H1 (cell line): Measurements from ENCODE around the gene ZNF555. TPM values are rescaled to one million over a fixed set of nuclear protein-coding genes. Genes with fewer than 3 reads are reported as not detected.

ENCODE experiments used
- BCL11A ChIP-seq, 2 experiments: IDR thresholded peaks; one replicate each; pipeline ENCODE4 v1.6.1; 2011; ENCODE audit warnings: low read depth in 2 of 2, low read length in 2 of 2, mild to moderate bottlenecking in 2 of 2
- CBX8 ChIP-seq: fragments of 300-800, 300-1000 bp; sonication (generic); IDR thresholded peaks from 2 replicates; pipeline ENCODE4 v1.7.1; 2016; ENCODE audit warnings: low read depth, low read length, borderline replicate concordance
- CEBPB ChIP-seq: IDR thresholded peaks from 2 replicates; pipeline ENCODE4 v1.6.1; 2012; ENCODE audit warnings: low read depth, low read length
- CHD1 ChIP-seq: IDR thresholded peaks from 2 replicates; pipeline ENCODE4 v1.6.1; 2012; ENCODE audit warnings: low read depth, low read length, improper control_type of control experiment
- CHD2 ChIP-seq: IDR thresholded peaks from 2 replicates; pipeline ENCODE4 v1.6.1; 2012; ENCODE audit warnings: low read length, improper control_type of control experiment
- CREB1 ChIP-seq: IDR thresholded peaks from 2 replicates; pipeline ENCODE4 v1.6.1; 2012; ENCODE audit warnings: inconsistent platforms
- EZH2 ChIP-seq: fragments of 200-600 bp; sonication (generic); IDR thresholded peaks from 2 replicates; pipeline ENCODE4 v1.7.1; 2012; ENCODE audit warnings: low read depth, mild to moderate bottlenecking, moderate library complexity, low read length, inconsistent platforms; ENCODE audit not compliant: severe bottlenecking
- NRF1 ChIP-seq: IDR thresholded peaks from 2 replicates; pipeline ENCODE4 v1.6.1; 2011; ENCODE audit warnings: mild to moderate bottlenecking, low read depth, low read length, improper control_type of control experiment
- POU5F1 ChIP-seq: IDR thresholded peaks from 2 replicates; pipeline ENCODE4 v1.6.1; 2011; ENCODE audit warnings: low read depth, mild to moderate bottlenecking, low read length, moderate library complexity
- RBBP5 ChIP-seq: IDR thresholded peaks from 2 replicates; pipeline ENCODE4 v1.7.1; 2012; ENCODE audit warnings: low read depth, mild to moderate bottlenecking, inconsistent platforms, low read length, moderate library complexity, borderline replicate concordance
- RFX5 ChIP-seq: IDR thresholded peaks from 2 replicates; pipeline ENCODE4 v1.6.1; 2011; ENCODE audit warnings: low read depth, low read length, improper control_type of control experiment, borderline replicate concordance
- SIRT6 ChIP-seq: IDR thresholded peaks from one replicate; pipeline ENCODE4 v1.7.1; 2012; ENCODE audit warnings: low read length, inconsistent platforms
- SIX5 ChIP-seq: IDR thresholded peaks from 2 replicates; pipeline ENCODE4 v1.6.1; 2011; ENCODE audit warnings: mild to moderate bottlenecking, low read depth, low read length
- SP1 ChIP-seq: IDR thresholded peaks from 2 replicates; pipeline ENCODE4 v1.6.1; 2011; ENCODE audit warnings: low read depth, low read length
- SP4 ChIP-seq: IDR thresholded peaks from 2 replicates; pipeline ENCODE4 v1.6.1; 2012; ENCODE audit warnings: low read length, inconsistent platforms
- polyA plus RNA-seq, 7 experiments: library from polyadenylated mRNA; depleted of rRNA in 3 of 7; stranded (reverse) in 5 of 7; unstranded in 2 of 7; fragments of >200 nt in 5 of 7; fragments of 200-250 nt in 2 of 7; gene quantifications; 1 replicate in 5 of 7; 2 replicates in 1 of 7; 4 replicates in 1 of 7; pipeline versions ENCODE4 v1.2.1 to v1.2.3, GENCODE V29; 2011 to 2013; ENCODE audit warnings: missing spikeins in 2 of 7, mixed read lengths in 2 of 7
- total RNA-seq: library from RNA; stranded (reverse); fragmentation: NEBNext Ultra II Directional; extraction: Animal tissue kit (Norgen Biotek cat#: 25700); gene quantifications from 2 replicates; pipeline ENCODE4 v1.2.1, GENCODE V29; 2021

Gene ZNF555
- total and polyA plus RNA-seq, 2 of the 8 experiments (the other 6 are each of a cell fraction or from before 2014, with no cell fraction given), result 1.6 to 5.7 TPM

GRCh38 chr19:2819540-2820111 lies 21.6 kb upstream of the ZNF555 start, which contains the start of gene ZNF554 (continued):
- TF ChIP-seq POU5F1 (no peak), CHD1 (no peak), RBBP5 (no peak; the same call in 1 of the 2 replicates), CEBPB (no peak), CREB1 (peak; percentile 84), RFX5 (no peak), CHD2 (peak; percentile 39; the same call in 1 of the 2 replicates), EZH2 (no peak), NRF1 (peak; percentile 87), CBX8 (no peak), SIRT6 (no peak), BCL11A (IDR thresholded peaks at IDR 0.05; ENCODE audit: low read depth in 2 of 2, low read length in 2 of 2) (no peak), SIX5 (peak; percentile 91), SP4 (no peak; the same call in 1 of the 2 replicates), SP1 (peak; percentile 80)
